WTC11 (cell line): ENCODE data around the gene LPP. TPM values are rescaled to one million over a fixed set of nuclear protein-coding genes. Genes with fewer than 3 reads are reported as not detected.

Experiments
- ARID4B ChIP-seq: sonication (generic); formaldehyde crosslinking; IDR thresholded peaks from 2 replicates; pipeline ENCODE4 v1.8.0; 2023; ENCODE audit warnings: missing genetic modification reagents, mild to moderate bottlenecking, borderline replicate concordance
- ATF1 ChIP-seq: sonication (generic); formaldehyde crosslinking; IDR thresholded peaks from 2 replicates; pipeline ENCODE4 v1.8.1; 2023; ENCODE audit warnings: mild to moderate bottlenecking, moderate library complexity, missing genetic modification reagents
- ATF3 ChIP-seq: sonication (generic); formaldehyde crosslinking; conservative IDR thresholded peaks from 2 replicates; pipeline ENCODE4 v1.8.1; 2022; ENCODE audit warnings: mild to moderate bottlenecking, missing genetic modification reagents
- CDX4 ChIP-seq: fragments of 250-450 bp; sonication (Bioruptor Pico); IDR thresholded peaks from 2 replicates; pipeline ENCODE4 v1.9.0; 2021; ENCODE audit warnings: moderate library complexity, mild to moderate bottlenecking, inconsistent platforms, borderline replicate concordance
- CREM ChIP-seq: sonication (generic); formaldehyde crosslinking; IDR thresholded peaks from 2 replicates; pipeline ENCODE4 v1.8.1; 2022; ENCODE audit warnings: mild to moderate bottlenecking, missing genetic modification reagents, moderate library complexity
- HMGXB4 ChIP-seq: sonication (generic); formaldehyde crosslinking; IDR thresholded peaks from 2 replicates; pipeline ENCODE4 v1.8.1; 2023; ENCODE audit warnings: mild to moderate bottlenecking, moderate library complexity, missing genetic modification reagents
- IRF2 ChIP-seq: sonication (generic); formaldehyde crosslinking; IDR thresholded peaks from 2 replicates; pipeline ENCODE4 v1.8.0; 2022; ENCODE audit warnings: low read depth, missing genetic modification reagents, borderline replicate concordance
- MYBL2 ChIP-seq: sonication (generic); formaldehyde crosslinking; IDR thresholded peaks from 2 replicates; pipeline ENCODE4 v1.8.1; 2023; ENCODE audit warnings: mild to moderate bottlenecking, moderate library complexity, missing genetic modification reagents
- NFYB ChIP-seq: sonication (generic); formaldehyde crosslinking; conservative IDR thresholded peaks from 2 replicates; pipeline ENCODE4 v1.8.0; 2022; ENCODE audit warnings: low read depth, missing genetic modification reagents
- PRRX2 ChIP-seq: fragments of 250-450 bp; sonication (Bioruptor Pico); IDR thresholded peaks from 2 replicates; pipeline ENCODE4 v1.8.0; 2021; ENCODE audit warnings: mild to moderate bottlenecking
- STAT6 ChIP-seq: sonication (generic); formaldehyde crosslinking; conservative IDR thresholded peaks from 2 replicates; pipeline ENCODE4 v1.8.1; 2023; ENCODE audit warnings: mild to moderate bottlenecking, low read depth, missing genetic modification reagents, moderate library complexity
- ZNF232 ChIP-seq: sonication (generic); formaldehyde crosslinking; IDR thresholded peaks from 2 replicates; pipeline ENCODE4 v1.8.0; 2022; ENCODE audit warnings: mild to moderate bottlenecking, missing genetic modification reagents
- ZNF317 ChIP-seq: sonication (generic); formaldehyde crosslinking; IDR thresholded peaks from 2 replicates; pipeline ENCODE4 v1.8.1; 2023; ENCODE audit warnings: low read depth, mild to moderate bottlenecking, moderate library complexity, missing genetic modification reagents, borderline replicate concordance
- ZNF425 ChIP-seq: fragments of 250-450 bp; sonication (Bioruptor Pico); conservative IDR thresholded peaks from 2 replicates; pipeline ENCODE4 v1.9.0; 2021; ENCODE audit warnings: mild to moderate bottlenecking
- ZNF671 ChIP-seq: fragments of 250-450 bp; sonication (Bioruptor Pico); IDR thresholded peaks from 2 replicates; pipeline ENCODE4 v1.8.0; 2021; ENCODE audit warnings: mild to moderate bottlenecking
- total RNA-seq: library from RNA; stranded (reverse); gene quantifications from 3 replicates; pipeline ENCODE4 v1.2.3, GENCODE V29; 2021
- TF ChIP-seq, protein P1 (sequence below): fragments of 250-450 bp; sonication (Bioruptor Pico); IDR thresholded peaks from 2 replicates; pipeline ENCODE4 v1.9.0; 2021; ENCODE audit warnings: mild to moderate bottlenecking, borderline replicate concordance
- TF ChIP-seq, protein P2 (sequence below): sonication (generic); formaldehyde crosslinking; IDR thresholded peaks from 2 replicates; pipeline ENCODE4 v1.8.0; 2022; ENCODE audit warnings: mild to moderate bottlenecking, missing genetic modification reagents
- TF ChIP-seq, protein P3 (sequence below): sonication (generic); formaldehyde crosslinking; IDR thresholded peaks from 2 replicates; pipeline ENCODE4 v1.8.1; 2022; ENCODE audit warnings: mild to moderate bottlenecking, moderate library complexity, missing genetic modification reagents

LPP gene
- total RNA-seq, 1 experiment from 2014 or later, result 49.6 TPM

- TF ChIP-seq ARID4B (CRISPR knock-in tag), result 0 out of 2 replicates have a peak, but pooled peaks have one; percentile 46
- TF ChIP-seq, protein P1, sequence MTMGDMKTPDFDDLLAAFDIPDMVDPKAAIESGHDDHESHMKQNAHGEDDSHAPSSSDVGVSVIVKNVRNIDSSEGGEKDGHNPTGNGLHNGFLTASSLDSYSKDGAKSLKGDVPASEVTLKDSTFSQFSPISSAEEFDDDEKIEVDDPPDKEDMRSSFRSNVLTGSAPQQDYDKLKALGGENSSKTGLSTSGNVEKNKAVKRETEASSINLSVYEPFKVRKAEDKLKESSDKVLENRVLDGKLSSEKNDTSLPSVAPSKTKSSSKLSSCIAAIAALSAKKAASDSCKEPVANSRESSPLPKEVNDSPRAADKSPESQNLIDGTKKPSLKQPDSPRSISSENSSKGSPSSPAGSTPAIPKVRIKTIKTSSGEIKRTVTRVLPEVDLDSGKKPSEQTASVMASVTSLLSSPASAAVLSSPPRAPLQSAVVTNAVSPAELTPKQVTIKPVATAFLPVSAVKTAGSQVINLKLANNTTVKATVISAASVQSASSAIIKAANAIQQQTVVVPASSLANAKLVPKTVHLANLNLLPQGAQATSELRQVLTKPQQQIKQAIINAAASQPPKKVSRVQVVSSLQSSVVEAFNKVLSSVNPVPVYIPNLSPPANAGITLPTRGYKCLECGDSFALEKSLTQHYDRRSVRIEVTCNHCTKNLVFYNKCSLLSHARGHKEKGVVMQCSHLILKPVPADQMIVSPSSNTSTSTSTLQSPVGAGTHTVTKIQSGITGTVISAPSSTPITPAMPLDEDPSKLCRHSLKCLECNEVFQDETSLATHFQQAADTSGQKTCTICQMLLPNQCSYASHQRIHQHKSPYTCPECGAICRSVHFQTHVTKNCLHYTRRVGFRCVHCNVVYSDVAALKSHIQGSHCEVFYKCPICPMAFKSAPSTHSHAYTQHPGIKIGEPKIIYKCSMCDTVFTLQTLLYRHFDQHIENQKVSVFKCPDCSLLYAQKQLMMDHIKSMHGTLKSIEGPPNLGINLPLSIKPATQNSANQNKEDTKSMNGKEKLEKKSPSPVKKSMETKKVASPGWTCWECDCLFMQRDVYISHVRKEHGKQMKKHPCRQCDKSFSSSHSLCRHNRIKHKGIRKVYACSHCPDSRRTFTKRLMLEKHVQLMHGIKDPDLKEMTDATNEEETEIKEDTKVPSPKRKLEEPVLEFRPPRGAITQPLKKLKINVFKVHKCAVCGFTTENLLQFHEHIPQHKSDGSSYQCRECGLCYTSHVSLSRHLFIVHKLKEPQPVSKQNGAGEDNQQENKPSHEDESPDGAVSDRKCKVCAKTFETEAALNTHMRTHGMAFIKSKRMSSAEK (CRISPR knock-in tag), result no peak
- 0 out of 2 replicates have a peak, but pooled peaks have one; percentile 1 for TF ChIP-seq ZNF425
- no peak for TF ChIP-seq MYBL2 (CRISPR knock-in tag)
- TF ChIP-seq STAT6 (CRISPR knock-in tag), result no peak
- TF ChIP-seq ZNF671 (CRISPR knock-in tag), result no peak
- no peak; the same call in 1 of the 2 replicates for TF ChIP-seq CDX4 (CRISPR knock-in tag)
- no peak for TF ChIP-seq PRRX2
- TF ChIP-seq IRF2, result no peak
- no peak for TF ChIP-seq ZNF317 (CRISPR knock-in tag)
- no peak for TF ChIP-seq ATF1
- TF ChIP-seq, protein P2, sequence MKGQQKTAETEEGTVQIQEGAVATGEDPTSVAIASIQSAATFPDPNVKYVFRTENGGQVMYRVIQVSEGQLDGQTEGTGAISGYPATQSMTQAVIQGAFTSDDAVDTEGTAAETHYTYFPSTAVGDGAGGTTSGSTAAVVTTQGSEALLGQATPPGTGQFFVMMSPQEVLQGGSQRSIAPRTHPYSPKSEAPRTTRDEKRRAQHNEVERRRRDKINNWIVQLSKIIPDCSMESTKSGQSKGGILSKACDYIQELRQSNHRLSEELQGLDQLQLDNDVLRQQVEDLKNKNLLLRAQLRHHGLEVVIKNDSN (CRISPR knock-in tag), result 0 out of 2 replicates have a peak, but pooled peaks have one; percentile 25
- no peak for TF ChIP-seq ZNF232 (CRISPR knock-in tag)
- TF ChIP-seq NFYB, result no peak
- TF ChIP-seq ATF3 (CRISPR knock-in tag), result no peak
- no peak for TF ChIP-seq HMGXB4 (CRISPR knock-in tag)
- no peak for TF ChIP-seq CREM
- TF ChIP-seq, protein P3, sequence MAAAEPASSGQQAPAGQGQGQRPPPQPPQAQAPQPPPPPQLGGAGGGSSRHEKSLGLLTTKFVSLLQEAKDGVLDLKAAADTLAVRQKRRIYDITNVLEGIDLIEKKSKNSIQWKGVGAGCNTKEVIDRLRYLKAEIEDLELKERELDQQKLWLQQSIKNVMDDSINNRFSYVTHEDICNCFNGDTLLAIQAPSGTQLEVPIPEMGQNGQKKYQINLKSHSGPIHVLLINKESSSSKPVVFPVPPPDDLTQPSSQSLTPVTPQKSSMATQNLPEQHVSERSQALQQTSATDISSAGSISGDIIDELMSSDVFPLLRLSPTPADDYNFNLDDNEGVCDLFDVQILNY (CRISPR knock-in tag), result peak; percentile 56
Observed at GRCh38 chr3:188153437-188154013, 432 bp upstream of the LPP start (continued).
